Measurements from ENCODE around the gene PFKFB2.

- TF ChIP-seq POLR2AphosphoS5 (IDR thresholded peaks at IDR 0.05; ENCODE audit: insufficient read depth, low read depth, low read length) (no peak), GATA2 (IDR thresholded peaks at IDR 0.05; ENCODE audit: insufficient read depth, insufficient read length, low read depth, low read length) (no peak), CTCF (IDR thresholded peaks at IDR 0.05; ENCODE audit: extremely low read depth in 1 of 2, insufficient read depth in 1 of 2, low read depth in 1 of 2, low read length in 2 of 2) (no peak), EZH2 (IDR thresholded peaks at IDR 0.05; ENCODE audit: borderline replicate concordance, low read depth, low read length, severe bottlenecking) (no peak), POLR2A (IDR thresholded peaks at IDR 0.05; ENCODE audit: low read depth, low read length) (no peak), JUN (IDR thresholded peaks at IDR 0.05; ENCODE audit: borderline replicate concordance, insufficient read depth, insufficient read length, low read depth) (no peak), MYC (IDR thresholded peaks at IDR 0.05; ENCODE audit: low read depth, low read length) (no peak), MAX (IDR thresholded peaks at IDR 0.05; ENCODE audit: insufficient read depth, insufficient read length) (no peak), FOS (IDR thresholded peaks at IDR 0.05; ENCODE audit: borderline replicate concordance, insufficient read depth, low read length) (no peak)
Observed at GRCh38 chr1:207081806-207082205, 28.7 kb downstream of the PFKFB2 start.
